Cardiac septum (tissue), 1 donor: ENCODE measurements around the gene LPGAT1. TPM values are rescaled to one million over a fixed set of nuclear protein-coding genes. Genes with fewer than 3 reads are reported as not detected.

ENCODE experiments used
- total RNA-seq: library from RNA; stranded (reverse); fragmentation: NEBNext Ultra II Directional; extraction: Animal tissue kit (Norgen Biotek cat#: 25700); gene quantifications from one replicate; pipeline ENCODE4 v1.2.1, GENCODE V29; 2021
- donor health status: DM: no; HTN: no; CAD: no.

Gene LPGAT1
- total RNA-seq, 1 donor from 2014 or later = 43.4 TPM

Other genes with a start within 250 kb of the LPGAT1 start
- gene NEK2, start 155.1 kb downstream of the LPGAT1 start, total RNA-seq = not detected
- gene INTS7, start 204.8 kb upstream of the LPGAT1 start, total RNA-seq = 8.4 TPM
- 0.48 TPM for gene DTL, start 205.0 kb upstream of the LPGAT1 start, total RNA-seq